NCI-H510A (cell line): ENCODE measurements around the gene TAS2R46.
"Not testable (repeated sequence)": the region's sequence is repeated elsewhere in the genome, so short reads cannot be mapped to it uniquely, and the experiment has no call there.

ENCODE experiments used
- DNase-seq: peaks from one replicate; lab custom pipeline; 2025; lab: John Stamatoyannopoulos, UW

TAS2R46 gene

GRCh38 chr12:11039171-11039570 is 22.9 kb downstream of the TAS2R46 start:
- DNase-seq, result no peak

- DNase-seq, result not testable (repeated sequence)
Observed at GRCh38 chr12:11033959-11034358, 28.1 kb downstream of the TAS2R46 start.

GRCh38 chr12:11031307-11031706 is 30.8 kb downstream of the TAS2R46 start, which contains the start of gene TAS2R31:
Gene TAS2R31, minus strand, starts transcription at chr12:11031407. Its CDS starts 72 bp downstream, at chr12:11031335.
- DNase-seq, result no peak

GRCh38 chr12:11026118-11026517 is 36.0 kb downstream of the TAS2R46 start:
- DNase-seq, result no peak

GRCh38 chr12:11023387-11023786 is 38.7 kb downstream of the TAS2R46 start:
- DNase-seq, result no peak

GRCh38 chr12:11022520-11022919 is 39.6 kb downstream of the TAS2R46 start, which contains the start of gene TAS2R19:
Gene TAS2R19, minus strand, starts transcription at chr12:11022620. Its CDS starts 49 bp downstream, at chr12:11022571.
- DNase-seq, result no peak

- no peak for DNase-seq
Observed at GRCh38 chr12:11016937-11017336, 45.2 kb downstream of the TAS2R46 start.

GRCh38 chr12:11015775-11016430 is 46.2 kb downstream of the TAS2R46 start:
- DNase-seq, result no peak

- DNase-seq, result no peak
Observed at GRCh38 chr12:11014234-11014633, 47.9 kb downstream of the TAS2R46 start.
